Measurements from ENCODE around the gene PDE9A. TPM values are rescaled to one million over a fixed set of nuclear protein-coding genes. Genes with fewer than 3 reads are reported as not detected.
A peak's percentile ranks its signal among the peaks of the same experiment; 100 is the strongest.

The PDE9A gene
- total RNA-seq, 1 donor from 2014 or later = 1.6 TPM

DNA sequence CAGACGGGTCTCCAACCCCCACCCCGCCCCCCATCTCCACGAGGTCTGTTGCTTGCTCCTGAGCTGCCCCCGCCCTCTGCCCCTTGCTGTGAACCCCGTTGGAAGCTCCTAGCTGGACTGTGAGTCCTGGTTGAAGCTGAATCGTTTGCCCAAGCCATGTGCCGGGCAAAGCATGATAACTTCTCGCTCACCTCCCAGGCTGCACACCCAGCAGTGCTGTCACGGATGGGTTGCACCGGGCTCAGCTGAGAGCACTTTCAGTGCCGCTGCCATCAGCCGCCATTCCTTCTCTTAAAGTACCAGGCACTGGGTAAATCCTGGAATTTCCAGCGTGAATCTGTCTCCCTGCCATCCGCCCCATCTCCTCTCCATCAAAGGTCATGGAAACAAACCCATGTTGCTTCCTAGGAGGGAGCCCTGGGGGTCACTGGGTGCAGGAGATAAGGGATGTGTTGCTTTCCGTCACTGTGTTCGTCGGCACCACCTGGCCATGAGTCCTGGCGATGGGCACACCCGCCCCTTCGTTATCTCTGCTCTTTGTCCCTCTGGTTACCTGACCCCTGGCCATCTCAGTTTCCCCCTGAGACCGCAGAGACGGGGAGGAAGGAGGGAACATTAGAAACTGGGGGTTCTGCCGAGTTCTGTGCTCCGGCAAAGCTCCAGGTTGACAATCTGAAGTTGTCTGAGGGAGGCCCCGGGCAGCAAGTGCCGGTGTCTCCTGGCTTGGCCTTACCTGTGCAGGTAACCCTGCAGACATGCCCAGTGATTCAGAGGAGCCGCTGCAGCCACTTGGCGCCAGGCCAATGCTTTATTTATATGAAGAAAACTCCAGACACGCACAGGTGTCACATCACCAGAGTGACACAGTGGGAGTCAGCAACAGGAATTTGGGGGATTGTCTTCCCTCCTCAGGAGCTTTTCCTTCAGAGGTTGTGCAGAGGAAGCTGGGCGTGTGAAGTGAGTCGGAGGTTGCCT is 2.7 kb downstream of the PDE9A start:
- H3K4me3 ChIP-seq (ENCODE audit: low read length in 3 of 3) = no peak overlapping the region
- H3K9me3 ChIP-seq (ENCODE audit: control insufficient read depth in 3 of 3, low read length in 3 of 3) = no peaks in the 10 kb centered on the region
- no peak overlapping the region for H3K27ac ChIP-seq (ENCODE audit: low read depth, low read length)
- H3K36me3 ChIP-seq (ENCODE audit: control insufficient read depth in 3 of 3, insufficient read depth in 3 of 3, low read length in 3 of 3) = no peaks in the 10 kb centered on the region
- peaks cover 62 to 74% (median 68%) of the 10 kb centered on the region in 3 donors for H3K27me3 ChIP-seq (ENCODE audit: control insufficient read depth in 3 of 3, insufficient read depth in 3 of 3, low read length in 3 of 3)
- H3K9ac ChIP-seq (ENCODE audit: low read depth in 1 of 3, low read length in 3 of 3) = no peak overlapping the region
- peaks cover 16 to 21% (median 19%) of the 10 kb centered on the region in 3 donors for H3K4me1 ChIP-seq (ENCODE audit: control insufficient read depth in 3 of 3, insufficient read depth in 3 of 3, low read length in 3 of 3)

- Histone ChIP-seq H3K9me3 (ENCODE audit: control insufficient read depth in 3 of 3, low read length in 3 of 3) (no peaks in the 10 kb centered on the region), H3K9ac (ENCODE audit: low read depth in 1 of 3, low read length in 3 of 3) (no peak overlapping the region), H3K4me1 (ENCODE audit: control insufficient read depth in 3 of 3, insufficient read depth in 3 of 3, low read length in 3 of 3) (peaks cover 16 to 21% (median 19%) of the 10 kb centered on the region in 3 donors), H3K4me3 (ENCODE audit: low read length in 3 of 3) (no peak overlapping the region), H3K27ac (ENCODE audit: low read depth, low read length) (no peak overlapping the region), H3K36me3 (ENCODE audit: control insufficient read depth in 3 of 3, insufficient read depth in 3 of 3, low read length in 3 of 3) (no peaks in the 10 kb centered on the region), H3K27me3 (ENCODE audit: control insufficient read depth in 3 of 3, insufficient read depth in 3 of 3, low read length in 3 of 3) (peaks cover 55 to 72% (median 65%) of the 10 kb centered on the region in 3 donors)
Observed at GRCh38 chr21:42656872-42657271, 3.5 kb downstream of the PDE9A start.

GRCh38 chr21:42657676-42658319 is 4.4 kb downstream of the PDE9A start:
- no peak overlapping the region for H3K27ac ChIP-seq (ENCODE audit: low read depth, low read length)
- H3K9me3 ChIP-seq (ENCODE audit: control insufficient read depth in 3 of 3, low read length in 3 of 3) = no peaks in the 10 kb centered on the region
- H3K9ac ChIP-seq (ENCODE audit: low read depth in 1 of 3, low read length in 3 of 3) = no peak overlapping the region
- peaks cover 0 to 1% (median 0%) of the 10 kb centered on the region in 3 donors for H3K36me3 ChIP-seq (ENCODE audit: control insufficient read depth in 3 of 3, insufficient read depth in 3 of 3, low read length in 3 of 3)
- no peak overlapping the region for H3K4me3 ChIP-seq (ENCODE audit: low read length in 3 of 3)
- H3K27me3 ChIP-seq (ENCODE audit: control insufficient read depth in 3 of 3, insufficient read depth in 3 of 3, low read length in 3 of 3) = peaks cover 48 to 62% (median 59%) of the 10 kb centered on the region in 3 donors
- peaks cover 13 to 16% (median 15%) of the 10 kb centered on the region in 3 donors for H3K4me1 ChIP-seq (ENCODE audit: control insufficient read depth in 3 of 3, insufficient read depth in 3 of 3, low read length in 3 of 3)

GRCh38 chr21:42658320-42659105 is 5.1 kb downstream of the PDE9A start:
- Histone ChIP-seq H3K4me1 (ENCODE audit: control insufficient read depth in 3 of 3, insufficient read depth in 3 of 3, low read length in 3 of 3) (peaks cover 9 to 12% (median 12%) of the 10 kb centered on the region in 3 donors), H3K4me3 (ENCODE audit: low read length in 3 of 3) (no peak overlapping the region), H3K36me3 (ENCODE audit: control insufficient read depth in 3 of 3, insufficient read depth in 3 of 3, low read length in 3 of 3) (peaks cover 0 to 4% (median 0%) of the 10 kb centered on the region in 3 donors), H3K27ac (ENCODE audit: low read depth, low read length) (no peak overlapping the region), H3K9me3 (ENCODE audit: control insufficient read depth in 3 of 3, low read length in 3 of 3) (no peaks in the 10 kb centered on the region), H3K9ac (ENCODE audit: low read depth in 1 of 3, low read length in 3 of 3) (no peak overlapping the region), H3K27me3 (ENCODE audit: control insufficient read depth in 3 of 3, insufficient read depth in 3 of 3, low read length in 3 of 3) (peaks cover 48 to 61% (median 58%) of the 10 kb centered on the region in 3 donors)

DNA sequence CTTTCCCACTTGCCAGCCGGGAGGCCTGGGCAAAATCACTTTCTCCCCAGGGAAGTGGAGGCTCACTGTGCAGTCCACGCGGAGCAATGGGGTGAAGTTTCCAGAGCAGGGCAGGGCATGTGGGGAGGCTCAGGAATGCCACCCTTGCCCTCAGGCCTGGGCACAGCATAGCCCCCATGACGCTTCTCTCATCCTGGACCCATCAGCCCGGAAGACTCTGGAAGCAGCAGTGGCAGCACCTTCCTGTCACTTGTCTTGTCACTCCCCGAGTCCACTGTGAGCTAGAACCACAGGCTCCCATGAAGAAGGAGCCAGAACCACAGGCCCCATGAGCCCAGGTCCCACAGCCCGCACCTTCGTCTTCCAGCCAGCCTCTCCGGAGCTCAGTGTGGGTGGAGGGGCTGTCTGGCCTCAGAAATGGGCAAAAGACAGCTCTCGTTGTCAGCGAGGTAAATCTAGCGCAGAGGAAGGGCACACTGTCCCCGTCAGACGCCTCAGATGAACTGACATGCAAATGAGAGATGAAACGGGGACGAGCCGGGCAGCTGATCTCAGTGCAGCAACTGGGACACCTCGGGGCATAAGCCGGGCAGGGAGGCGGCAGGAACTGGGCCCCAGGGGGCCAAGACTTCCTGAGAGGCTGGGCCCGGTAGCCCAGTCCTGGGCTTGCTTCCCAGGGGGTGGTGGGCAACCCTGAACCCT is 6.1 kb downstream of the PDE9A start:
- H3K27ac ChIP-seq (ENCODE audit: low read depth, low read length) = no peak overlapping the region
- H3K4me1 ChIP-seq (ENCODE audit: control insufficient read depth in 3 of 3, insufficient read depth in 3 of 3, low read length in 3 of 3) = peaks cover 6 to 8% (median 6%) of the 10 kb centered on the region in 3 donors
- H3K36me3 ChIP-seq (ENCODE audit: control insufficient read depth in 3 of 3, insufficient read depth in 3 of 3, low read length in 3 of 3) = peaks cover 0 to 4% (median 0%) of the 10 kb centered on the region in 3 donors
- no peaks in the 10 kb centered on the region for H3K9me3 ChIP-seq (ENCODE audit: control insufficient read depth in 3 of 3, low read length in 3 of 3)
- peaks cover 45 to 59% (median 54%) of the 10 kb centered on the region in 3 donors for H3K27me3 ChIP-seq (ENCODE audit: control insufficient read depth in 3 of 3, insufficient read depth in 3 of 3, low read length in 3 of 3)
- no peak overlapping the region for H3K9ac ChIP-seq (ENCODE audit: low read depth in 1 of 3, low read length in 3 of 3)
- H3K4me3 ChIP-seq (ENCODE audit: low read length in 3 of 3) = no peak overlapping the region

DNA sequence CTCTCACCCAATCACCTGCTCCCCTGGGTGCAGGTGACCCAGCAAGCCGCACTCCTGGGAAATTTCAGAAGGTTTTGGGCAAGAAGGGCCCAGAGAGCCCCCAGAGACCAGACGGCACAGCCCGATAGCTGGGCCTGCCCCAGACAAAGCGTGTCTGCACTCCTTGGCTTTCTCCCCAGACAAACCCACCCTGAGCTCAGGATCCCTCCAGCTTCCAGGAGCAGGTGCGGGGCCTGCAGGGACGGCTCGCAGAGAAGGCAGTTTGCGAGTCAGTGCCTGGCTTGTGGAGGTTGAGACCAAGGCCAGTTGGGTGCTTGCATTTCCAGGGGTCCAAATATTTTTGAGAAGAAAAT is 6.7 kb downstream of the PDE9A start:
- Histone ChIP-seq H3K4me1 (ENCODE audit: control insufficient read depth in 3 of 3, insufficient read depth in 3 of 3, low read length in 3 of 3) (peaks cover under 1 to 2% (median 2%) of the 10 kb centered on the region in 3 donors), H3K27me3 (ENCODE audit: control insufficient read depth in 3 of 3, insufficient read depth in 3 of 3, low read length in 3 of 3) (peaks cover 39 to 53% (median 49%) of the 10 kb centered on the region in 3 donors), H3K27ac (ENCODE audit: low read depth, low read length) (no peak overlapping the region), H3K9me3 (ENCODE audit: control insufficient read depth in 3 of 3, low read length in 3 of 3) (no peaks in the 10 kb centered on the region), H3K9ac (ENCODE audit: low read depth in 1 of 3, low read length in 3 of 3) (no peak overlapping the region), H3K4me3 (ENCODE audit: low read length in 3 of 3) (no peak overlapping the region), H3K36me3 (ENCODE audit: control insufficient read depth in 3 of 3, insufficient read depth in 3 of 3, low read length in 3 of 3) (peaks cover 0 to 4% (median 0%) of the 10 kb centered on the region in 3 donors)

DNA sequence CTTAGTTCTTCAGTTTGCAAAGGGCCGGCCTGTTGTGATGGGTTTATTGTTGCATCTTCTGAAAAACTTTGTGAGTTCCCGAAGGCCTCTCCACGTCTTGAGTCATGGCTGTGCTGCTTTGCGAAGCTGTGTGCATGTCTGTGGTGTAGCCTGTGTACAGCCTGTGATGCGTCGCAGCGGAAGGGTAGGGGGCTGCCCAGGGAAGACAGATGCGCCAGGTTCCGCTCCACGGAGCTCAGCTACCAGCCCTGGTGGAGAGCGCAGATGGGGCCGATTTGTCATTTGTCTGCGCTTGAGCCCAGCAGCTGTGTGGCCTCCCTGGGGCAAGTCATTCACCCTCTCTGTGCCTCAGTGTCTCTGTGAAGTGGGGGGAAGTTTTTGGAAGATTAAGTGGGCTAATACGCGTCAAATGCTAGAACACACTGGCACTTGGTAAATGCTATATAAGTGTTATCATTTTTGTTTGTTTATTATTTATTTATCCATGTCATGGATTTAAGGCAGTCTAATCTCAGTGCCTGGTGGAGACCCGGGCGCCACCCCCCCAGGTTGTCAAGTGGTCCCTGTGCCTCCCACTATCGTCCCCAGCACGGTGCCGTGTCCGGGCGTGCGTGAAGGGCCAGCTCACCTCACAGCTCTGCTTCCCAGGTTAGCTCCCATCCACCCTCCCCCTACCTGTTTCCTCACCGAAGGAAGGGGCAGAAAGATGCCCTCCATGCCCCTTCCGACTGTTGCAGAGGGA is 8.4 kb downstream of the PDE9A start:
- H3K9me3 ChIP-seq (ENCODE audit: control insufficient read depth in 3 of 3, low read length in 3 of 3) = no peaks in the 10 kb centered on the region
- H3K4me3 ChIP-seq (ENCODE audit: low read length in 3 of 3) = no peak overlapping the region
- H3K9ac ChIP-seq (ENCODE audit: low read depth in 1 of 3, low read length in 3 of 3) = no peak overlapping the region
- no peak overlapping the region for H3K27ac ChIP-seq (ENCODE audit: low read depth, low read length)
- peaks cover 22 to 43% (median 40%) of the 10 kb centered on the region in 3 donors for H3K27me3 ChIP-seq (ENCODE audit: control insufficient read depth in 3 of 3, insufficient read depth in 3 of 3, low read length in 3 of 3)
- peaks cover 0 to 4% (median 0%) of the 10 kb centered on the region in 3 donors for H3K36me3 ChIP-seq (ENCODE audit: control insufficient read depth in 3 of 3, insufficient read depth in 3 of 3, low read length in 3 of 3)
- no peaks in the 10 kb centered on the region for H3K4me1 ChIP-seq (ENCODE audit: control insufficient read depth in 3 of 3, insufficient read depth in 3 of 3, low read length in 3 of 3)

DNA sequence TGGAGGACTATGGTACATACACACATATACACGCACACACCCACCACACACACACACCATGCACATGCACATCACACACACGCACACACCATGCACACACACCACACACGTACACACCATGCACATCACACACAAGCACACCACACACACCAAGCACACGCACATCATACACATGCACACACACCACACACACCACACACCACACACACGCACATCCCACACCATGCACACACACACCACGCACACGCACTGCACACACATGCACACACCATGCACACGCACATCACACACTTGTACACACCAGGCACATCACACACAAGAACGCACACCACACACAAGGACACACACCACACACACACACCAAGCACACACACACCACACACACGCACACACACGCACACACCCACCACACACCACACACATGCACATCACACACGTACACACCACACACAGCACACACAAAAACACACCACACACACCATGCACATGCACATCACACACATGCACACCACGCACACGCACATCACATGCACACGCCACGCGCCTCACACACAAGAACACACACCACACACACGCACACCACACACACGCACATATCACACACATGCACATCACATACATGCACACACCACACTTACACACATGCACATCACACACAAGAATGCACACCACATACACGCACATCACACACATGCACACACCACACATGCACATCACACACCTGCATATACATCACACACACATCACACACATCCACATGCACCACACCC is 9.2 kb downstream of the PDE9A start:
- H3K27ac ChIP-seq (ENCODE audit: low read depth, low read length) = no peak overlapping the region
- peaks cover 0 to 4% (median 0%) of the 10 kb centered on the region in 3 donors for H3K36me3 ChIP-seq (ENCODE audit: control insufficient read depth in 3 of 3, insufficient read depth in 3 of 3, low read length in 3 of 3)
- peak overlapping the region in 1 of 3 donors; percentile 13 for H3K4me3 ChIP-seq (ENCODE audit: low read length in 3 of 3)
- peaks cover 0 to 3% (median 0%) of the 10 kb centered on the region in 3 donors for H3K4me1 ChIP-seq (ENCODE audit: control insufficient read depth in 3 of 3, insufficient read depth in 3 of 3, low read length in 3 of 3)
- H3K9ac ChIP-seq (ENCODE audit: low read depth in 1 of 3, low read length in 3 of 3) = no peak overlapping the region
- H3K9me3 ChIP-seq (ENCODE audit: control insufficient read depth in 3 of 3, low read length in 3 of 3) = no peaks in the 10 kb centered on the region
- H3K27me3 ChIP-seq (ENCODE audit: control insufficient read depth in 3 of 3, insufficient read depth in 3 of 3, low read length in 3 of 3) = peaks cover 16 to 42% (median 32%) of the 10 kb centered on the region in 3 donors
